Liver (tissue), 3 donors: Measurements from ENCODE around the gene UBR1.

ENCODE experiments used
- CTCF ChIP-seq: fragments of 150-350 bp; IDR thresholded peaks from 2 replicates; pipeline ENCODE4 v1.5.1; 2017; ENCODE audit warnings: improper control_type of control experiment, low read depth, low read length; ENCODE audit not compliant: missing input control
- EGR1 ChIP-seq, 2 donors: IDR thresholded peaks; 2 replicates each; pipeline ENCODE4 v1.6.1; 2016 to 2018; ENCODE audit warnings: antibody characterized with exemption in 2 of 2, low read depth in 2 of 2
- GABPA ChIP-seq, 2 donors: IDR thresholded peaks in 1 of 2; conservative IDR thresholded peaks in 1 of 2; 2 replicates each; pipeline ENCODE4 v1.6.1; 2016; ENCODE audit warnings: antibody characterized with exemption in 2 of 2, mild to moderate bottlenecking in 1 of 2, moderate library complexity in 1 of 2
- MAX ChIP-seq: IDR thresholded peaks from 2 replicates; pipeline ENCODE4 v1.6.1; 2016; ENCODE audit warnings: antibody characterized with exemption
- RAD21 ChIP-seq, 2 donors: IDR thresholded peaks; 2 replicates each; pipeline ENCODE4 v1.6.1; 2016; ENCODE audit warnings: antibody characterized with exemption in 2 of 2, mild to moderate bottlenecking in 2 of 2
- REST ChIP-seq: IDR thresholded peaks from 2 replicates; pipeline ENCODE4 v1.6.1; 2016; ENCODE audit warnings: antibody characterized with exemption, mild to moderate bottlenecking
- TAF1 ChIP-seq: conservative IDR thresholded peaks from 2 replicates; pipeline ENCODE4 v1.6.1; 2016; ENCODE audit warnings: antibody characterized with exemption, mild to moderate bottlenecking
- TF ChIP-seq, protein P1 (sequence below): IDR thresholded peaks from 2 replicates; pipeline ENCODE4 v1.6.1; 2016; ENCODE audit warnings: antibody characterized with exemption
- donor health status: healthy.
- donor health status: healthy.

GRCh38 chr15:43094416-43095030 is 11.3 kb downstream of the UBR1 start:
- TF ChIP-seq, protein P1, sequence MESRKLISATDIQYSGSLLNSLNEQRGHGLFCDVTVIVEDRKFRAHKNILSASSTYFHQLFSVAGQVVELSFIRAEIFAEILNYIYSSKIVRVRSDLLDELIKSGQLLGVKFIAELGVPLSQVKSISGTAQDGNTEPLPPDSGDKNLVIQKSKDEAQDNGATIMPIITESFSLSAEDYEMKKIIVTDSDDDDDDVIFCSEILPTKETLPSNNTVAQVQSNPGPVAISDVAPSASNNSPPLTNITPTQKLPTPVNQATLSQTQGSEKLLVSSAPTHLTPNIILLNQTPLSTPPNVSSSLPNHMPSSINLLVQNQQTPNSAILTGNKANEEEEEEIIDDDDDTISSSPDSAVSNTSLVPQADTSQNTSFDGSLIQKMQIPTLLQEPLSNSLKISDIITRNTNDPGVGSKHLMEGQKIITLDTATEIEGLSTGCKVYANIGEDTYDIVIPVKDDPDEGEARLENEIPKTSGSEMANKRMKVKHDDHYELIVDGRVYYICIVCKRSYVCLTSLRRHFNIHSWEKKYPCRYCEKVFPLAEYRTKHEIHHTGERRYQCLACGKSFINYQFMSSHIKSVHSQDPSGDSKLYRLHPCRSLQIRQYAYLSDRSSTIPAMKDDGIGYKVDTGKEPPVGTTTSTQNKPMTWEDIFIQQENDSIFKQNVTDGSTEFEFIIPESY: no peak
- no peak for TF ChIP-seq EGR1 (IDR thresholded peaks at IDR 0.05; ENCODE audit: low read depth in 2 of 2)
- no peak for TF ChIP-seq GABPA (IDR thresholded peaks at IDR 0.05 in 1 of 2, conservative IDR thresholded peaks at IDR 0.05 in 1 of 2)
- TF ChIP-seq REST: no peak
- TF ChIP-seq TAF1: no peak
- no peak for TF ChIP-seq RAD21 (IDR thresholded peaks at IDR 0.05)
- TF ChIP-seq CTCF: no peak
- TF ChIP-seq MAX: no peak
